T-helper 9 cell (primary cell): ENCODE data around the gene OR11H7.
"Not testable (repeated sequence)": the region's sequence is repeated elsewhere in the genome, so short reads cannot be mapped to it uniquely, and the experiment has no call there.

Experiments
- DNase-seq: peaks from one replicate; pipeline ENCODE4 v3.0.0-alpha.2; 2020
- total RNA-seq, 2 donors: gene quantifications; one replicate each; lab custom pipeline; 2026; lab: John Stamatoyannopoulos, UW

OR11H7 gene
- total RNA-seq = 0 reads per million in 2 donors

DNA sequence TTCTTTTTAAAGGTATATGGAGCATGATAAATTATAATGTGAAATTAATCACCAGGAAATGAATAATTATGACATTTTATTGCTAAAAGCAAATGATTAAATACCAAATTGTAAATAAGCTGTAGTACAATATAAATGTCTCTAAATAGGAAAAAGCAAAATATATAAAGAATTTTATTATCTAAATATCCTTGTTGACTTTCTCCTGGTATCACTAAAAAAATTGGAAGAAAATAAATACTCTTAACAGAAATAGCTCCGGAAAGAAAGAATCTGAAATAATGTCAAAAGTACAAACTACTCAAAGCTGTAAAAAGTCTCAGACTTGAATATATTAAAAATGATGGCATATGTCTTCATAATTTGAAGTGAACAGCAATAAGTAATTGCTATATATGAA lies at the start of gene OR11H7:
OR11H7 (plus strand) TSS at position 301 of the 400 bp plus-strand sequence.
- DNase-seq = no peak

DNA sequence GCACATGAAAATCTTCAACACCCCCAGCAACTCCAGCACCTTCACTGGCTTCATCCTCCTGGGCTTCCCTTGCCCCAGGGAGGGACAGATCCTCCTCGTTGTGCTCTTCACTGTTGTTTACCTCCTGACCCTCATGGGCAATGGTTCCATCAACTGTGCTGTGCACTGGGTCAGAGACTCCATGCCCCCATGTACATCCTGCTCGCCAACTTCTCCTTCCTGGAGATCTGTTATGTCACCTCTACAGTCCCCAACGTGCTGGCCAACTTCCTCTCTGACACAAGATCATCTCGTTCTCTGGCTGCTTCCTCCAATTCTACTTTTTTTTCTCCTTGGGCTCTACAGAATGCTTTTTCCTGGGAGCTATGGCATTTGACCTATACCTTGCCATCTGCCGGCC lies 49.6 kb upstream of the OR11H7 start:
- DNase-seq = no peak

GRCh38 chr14:20179880-20180279 lies 48.9 kb upstream of the OR11H7 start:
- no peak for DNase-seq

DNA sequence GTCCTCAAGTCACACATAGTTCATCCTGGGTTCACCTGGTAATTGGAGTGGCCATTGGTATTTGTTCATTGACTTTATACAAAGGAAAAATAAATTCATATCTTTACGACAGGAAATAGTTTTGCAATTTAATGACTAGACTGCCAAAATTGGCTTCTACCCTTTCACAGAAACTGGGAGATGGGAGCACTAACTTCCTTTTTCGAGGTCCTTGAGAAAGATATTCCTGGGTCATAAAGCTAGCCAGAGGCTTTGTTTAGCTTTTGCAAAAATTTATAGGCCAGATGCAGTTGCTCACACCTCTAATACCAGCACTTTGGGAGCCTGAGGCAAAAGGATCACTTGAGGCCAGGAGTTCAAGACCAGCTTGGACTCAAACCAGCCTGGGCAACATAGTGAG lies 48.3 kb upstream of the OR11H7 start:
- DNase-seq = no peak

- no peak for DNase-seq
Measured at GRCh38 chr14:20184181-20184580, 44.6 kb upstream of the OR11H7 start.

DNA sequence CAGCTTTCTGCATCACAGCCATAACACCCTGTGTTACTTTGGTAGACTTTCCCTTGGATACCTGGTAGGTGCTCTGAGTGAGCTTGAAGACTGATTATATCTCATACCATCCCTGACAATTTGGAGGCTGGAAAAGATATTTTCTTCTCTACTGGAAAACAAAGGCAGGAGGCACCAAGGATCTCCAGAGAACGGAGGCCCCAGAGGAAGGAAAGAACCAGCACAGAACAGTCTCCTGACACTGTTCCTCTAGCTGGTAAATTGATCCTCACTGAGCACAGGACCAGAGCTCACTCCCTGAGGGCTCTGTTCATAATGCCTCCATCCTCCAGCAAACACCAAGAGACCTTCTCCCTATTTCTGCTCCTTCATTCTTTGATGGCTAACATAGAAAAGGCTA lies 38.2 kb upstream of the OR11H7 start, which contains the start of gene OR11G2:
OR11G2 (plus strand) TSS at position 301 of the 400 bp plus-strand sequence. CDS start 6,542 bp downstream, outside the sequence.
- DNase-seq = no peak

GRCh38 chr14:20191396-20191795 lies 37.4 kb upstream of the OR11H7 start:
- DNase-seq = no peak

- no peak for DNase-seq
Measured at GRCh38 chr14:20194101-20194500, 34.7 kb upstream of the OR11H7 start.

DNA sequence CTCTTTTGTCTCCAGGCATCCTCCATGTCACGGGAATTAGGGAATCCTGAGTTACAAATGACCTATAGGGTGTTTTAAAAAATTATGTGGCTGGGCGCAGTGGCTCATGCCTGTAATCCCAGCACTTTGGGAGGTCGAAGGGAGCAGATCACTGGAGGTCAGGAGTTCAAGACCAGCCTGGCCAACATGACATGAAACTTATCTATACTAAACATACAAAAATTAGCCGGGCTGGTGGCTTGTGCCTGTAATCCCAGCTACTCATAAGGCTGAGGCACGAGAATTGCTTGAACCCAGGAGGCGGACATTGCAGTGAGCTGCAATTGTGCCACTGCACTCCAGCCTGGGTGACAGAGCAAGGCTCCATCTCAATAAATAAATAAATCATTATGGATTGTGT lies 33.6 kb upstream of the OR11H7 start:
- DNase-seq = not testable (repeated sequence)

DNA sequence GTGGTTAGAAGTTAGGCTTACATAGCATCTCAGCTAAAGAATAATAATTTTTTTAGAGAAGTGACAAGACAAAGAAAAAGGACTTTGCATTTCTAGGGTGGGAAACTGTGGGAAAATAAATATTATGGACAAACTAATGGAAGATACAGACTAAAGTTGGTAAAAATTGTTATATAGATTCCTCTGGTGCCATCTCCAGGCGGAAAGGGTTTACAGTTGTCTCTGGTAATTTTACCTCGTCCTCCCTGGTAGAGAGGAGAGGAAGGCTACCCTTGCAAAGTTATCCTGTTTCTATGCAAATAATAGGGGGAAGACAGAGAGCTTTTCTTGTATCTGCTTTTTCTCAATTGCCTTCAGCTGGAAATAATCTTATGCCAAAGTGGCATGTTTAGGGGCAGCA lies 32.9 kb upstream of the OR11H7 start:
- DNase-seq = no peak

- no peak for DNase-seq
Measured at GRCh38 chr14:20197459-20197858, 31.3 kb upstream of the OR11H7 start.

GRCh38 chr14:20198991-20199390 lies 29.8 kb upstream of the OR11H7 start:
- no peak for DNase-seq

DNA sequence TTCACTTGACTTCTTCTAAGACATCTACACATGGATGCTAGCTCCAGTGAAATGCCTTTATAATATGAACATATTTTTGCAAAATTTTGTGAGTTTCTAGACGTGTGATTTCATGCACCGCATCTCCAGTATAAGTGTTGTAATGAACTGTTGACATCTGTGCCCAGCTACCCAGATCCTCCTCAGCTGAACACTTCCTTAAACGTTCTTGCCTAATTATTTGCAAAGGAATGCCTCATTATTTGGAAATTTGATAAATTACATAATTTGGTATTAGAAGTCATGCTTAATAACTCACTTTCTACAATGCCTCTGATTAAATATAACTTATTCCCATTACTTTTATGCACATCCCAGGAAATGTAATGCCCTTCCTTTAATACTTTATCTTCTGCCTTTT lies 24.1 kb upstream of the OR11H7 start:
- DNase-seq = no peak

DNA sequence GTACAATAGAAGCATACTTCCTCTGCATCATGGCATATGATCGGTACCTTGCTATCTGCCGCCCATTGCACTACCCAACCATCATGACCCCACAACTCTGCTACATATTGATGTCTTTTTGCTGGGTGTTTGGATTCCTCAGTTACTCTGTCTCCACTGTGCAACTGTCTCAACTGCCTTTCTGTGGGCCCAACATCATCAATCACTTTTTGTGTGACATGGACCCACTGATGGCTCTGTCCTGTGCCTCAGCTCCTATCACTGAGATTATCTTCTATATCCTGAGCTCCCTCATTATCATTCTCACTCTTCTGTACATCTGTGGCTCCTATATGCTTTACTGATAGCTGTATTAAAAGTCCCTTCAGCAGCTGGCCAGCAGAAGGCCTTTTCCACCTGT lies 19.2 kb upstream of the OR11H7 start:
- no peak for DNase-seq

- not testable (repeated sequence) for DNase-seq
Measured at GRCh38 chr14:20212406-20212805, 16.4 kb upstream of the OR11H7 start.

- no peak for DNase-seq
Measured at GRCh38 chr14:20215196-20215595, 13.6 kb upstream of the OR11H7 start.

- DNase-seq = no peak
Measured at GRCh38 chr14:20219033-20219432, 9.7 kb upstream of the OR11H7 start.

- DNase-seq = no peak
Measured at GRCh38 chr14:20223410-20223809, 5.4 kb upstream of the OR11H7 start, which contains the start of gene OR11H6. Gene OR11H6, plus strand, starts transcription at chr14:20223710. Its CDS starts 0 bp downstream, at chr14:20223710.

DNA sequence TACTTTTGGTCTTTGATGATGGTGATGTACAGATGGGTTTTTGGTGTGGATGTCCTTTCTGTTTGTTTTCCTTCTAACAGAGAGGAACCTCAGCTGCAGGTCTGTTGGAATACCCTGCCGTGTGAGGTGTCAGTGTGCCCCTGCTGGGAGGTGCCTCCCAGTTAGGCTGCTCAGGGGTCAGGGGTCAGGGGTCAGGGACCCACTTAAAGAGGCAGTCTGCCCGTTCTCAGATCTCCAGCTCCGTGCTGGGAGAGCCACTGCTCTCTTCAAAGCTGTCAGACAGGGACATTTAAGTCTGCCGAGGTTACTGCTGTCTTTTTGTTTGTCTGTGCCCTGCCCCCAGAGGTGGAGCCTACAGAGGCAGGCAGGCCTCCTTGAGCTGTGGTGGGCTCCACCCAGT lies 6.6 kb downstream of the OR11H7 start:
- not testable (repeated sequence) for DNase-seq

DNA sequence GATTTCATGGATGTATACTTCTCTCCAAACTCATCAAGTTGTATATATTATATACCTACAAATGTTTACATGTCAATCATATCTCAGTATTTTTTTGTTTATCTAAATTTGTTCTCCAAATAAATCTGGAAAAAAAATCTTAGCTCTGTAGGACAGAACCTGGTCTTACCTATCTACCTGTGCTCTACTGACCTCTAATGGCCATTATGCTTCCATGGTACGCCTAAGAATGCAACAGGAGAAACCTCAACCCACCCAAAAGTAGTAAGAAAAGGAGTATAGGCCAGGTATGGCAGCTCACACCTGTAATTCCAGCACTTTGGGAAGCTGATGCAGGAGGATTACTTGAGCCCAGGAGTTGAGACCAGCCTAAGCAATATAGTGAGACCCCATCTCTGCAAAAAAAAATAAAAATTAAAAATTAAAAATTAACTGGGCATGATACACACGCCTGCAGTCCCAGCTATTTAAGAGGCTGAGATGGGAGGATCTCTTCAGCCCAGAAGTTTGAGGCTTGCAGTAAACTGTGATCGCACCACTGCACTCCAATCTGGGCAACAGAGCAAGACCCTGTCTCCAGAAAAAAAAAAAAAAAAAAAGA lies 19.0 kb downstream of the OR11H7 start:
- no peak for DNase-seq

- DNase-seq = no peak
Measured at GRCh38 chr14:20262642-20263128, 33.9 kb downstream of the OR11H7 start.

DNA sequence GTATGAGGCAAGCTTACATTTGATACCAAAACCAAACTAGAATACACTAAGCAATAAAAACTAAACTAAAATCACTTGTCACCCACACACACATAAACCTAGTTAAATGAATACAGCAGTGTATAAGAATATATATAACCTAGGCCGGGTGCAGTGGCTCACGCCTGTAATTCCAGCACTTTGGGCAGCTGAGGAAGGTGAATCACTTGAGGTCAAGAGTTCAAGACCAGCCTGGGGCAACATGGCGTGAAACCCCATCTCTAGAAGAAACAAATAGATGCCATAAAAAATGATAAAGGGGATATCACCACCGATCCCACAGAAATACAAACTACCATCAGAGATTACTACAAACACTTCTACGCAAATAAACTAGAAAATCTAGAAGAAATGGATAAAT lies 35.6 kb downstream of the OR11H7 start:
- not testable (repeated sequence) for DNase-seq

GRCh38 chr14:20274062-20274461 lies 45.3 kb downstream of the OR11H7 start:
- DNase-seq = no peak

- DNase-seq = no peak
Measured at GRCh38 chr14:20277409-20277808, 48.6 kb downstream of the OR11H7 start.

DNA sequence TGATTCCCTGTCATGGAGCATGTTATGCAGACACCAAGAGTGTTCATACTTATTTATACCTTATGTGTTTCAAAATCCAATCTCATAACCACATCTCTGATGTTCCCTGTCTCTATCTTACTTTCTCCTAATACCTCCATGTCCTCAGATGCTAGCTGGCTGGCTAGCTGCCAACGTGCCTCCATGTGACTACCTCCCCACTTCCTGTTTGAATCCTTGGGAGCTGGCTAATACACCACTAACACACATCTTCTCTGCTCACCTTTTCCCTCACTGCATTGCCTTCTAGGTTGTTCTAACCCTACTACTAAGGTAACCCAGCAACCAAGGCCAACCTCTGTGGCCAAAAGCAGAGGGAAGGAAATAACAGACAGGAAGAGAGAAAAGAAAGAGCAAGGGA lies 49.6 kb downstream of the OR11H7 start:
- peak; percentile 43 for DNase-seq
